ENCODE data around the gene SLC36A3.
"Not testable (repeated sequence)": the region's sequence is repeated elsewhere in the genome, so short reads cannot be mapped to it uniquely, and the experiment has no call there.

DNA sequence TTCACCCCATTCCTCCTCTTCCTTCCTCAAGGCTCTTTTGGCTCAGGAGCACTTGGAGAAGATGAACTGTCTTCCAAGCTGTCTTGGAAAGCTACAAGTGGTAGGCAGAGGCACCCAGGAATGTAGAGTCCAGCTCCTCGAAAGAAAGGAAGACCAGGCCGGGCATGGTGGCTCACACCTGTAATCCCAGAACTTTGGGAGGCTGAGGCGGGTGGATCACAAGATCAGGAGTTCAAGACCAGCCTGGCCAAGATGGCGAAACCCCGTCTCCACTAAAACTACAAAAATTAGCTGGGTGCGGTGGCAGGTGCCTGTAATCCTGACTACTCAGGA is 68.4 kb downstream of the SLC36A3 start:
- TF ChIP-seq, protein P1, sequence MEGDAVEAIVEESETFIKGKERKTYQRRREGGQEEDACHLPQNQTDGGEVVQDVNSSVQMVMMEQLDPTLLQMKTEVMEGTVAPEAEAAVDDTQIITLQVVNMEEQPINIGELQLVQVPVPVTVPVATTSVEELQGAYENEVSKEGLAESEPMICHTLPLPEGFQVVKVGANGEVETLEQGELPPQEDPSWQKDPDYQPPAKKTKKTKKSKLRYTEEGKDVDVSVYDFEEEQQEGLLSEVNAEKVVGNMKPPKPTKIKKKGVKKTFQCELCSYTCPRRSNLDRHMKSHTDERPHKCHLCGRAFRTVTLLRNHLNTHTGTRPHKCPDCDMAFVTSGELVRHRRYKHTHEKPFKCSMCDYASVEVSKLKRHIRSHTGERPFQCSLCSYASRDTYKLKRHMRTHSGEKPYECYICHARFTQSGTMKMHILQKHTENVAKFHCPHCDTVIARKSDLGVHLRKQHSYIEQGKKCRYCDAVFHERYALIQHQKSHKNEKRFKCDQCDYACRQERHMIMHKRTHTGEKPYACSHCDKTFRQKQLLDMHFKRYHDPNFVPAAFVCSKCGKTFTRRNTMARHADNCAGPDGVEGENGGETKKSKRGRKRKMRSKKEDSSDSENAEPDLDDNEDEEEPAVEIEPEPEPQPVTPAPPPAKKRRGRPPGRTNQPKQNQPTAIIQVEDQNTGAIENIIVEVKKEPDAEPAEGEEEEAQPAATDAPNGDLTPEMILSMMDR (IDR thresholded peaks at IDR 0.05; ENCODE audit: insufficient read depth, low read length) = not testable (repeated sequence)
- TF ChIP-seq, protein P2, sequence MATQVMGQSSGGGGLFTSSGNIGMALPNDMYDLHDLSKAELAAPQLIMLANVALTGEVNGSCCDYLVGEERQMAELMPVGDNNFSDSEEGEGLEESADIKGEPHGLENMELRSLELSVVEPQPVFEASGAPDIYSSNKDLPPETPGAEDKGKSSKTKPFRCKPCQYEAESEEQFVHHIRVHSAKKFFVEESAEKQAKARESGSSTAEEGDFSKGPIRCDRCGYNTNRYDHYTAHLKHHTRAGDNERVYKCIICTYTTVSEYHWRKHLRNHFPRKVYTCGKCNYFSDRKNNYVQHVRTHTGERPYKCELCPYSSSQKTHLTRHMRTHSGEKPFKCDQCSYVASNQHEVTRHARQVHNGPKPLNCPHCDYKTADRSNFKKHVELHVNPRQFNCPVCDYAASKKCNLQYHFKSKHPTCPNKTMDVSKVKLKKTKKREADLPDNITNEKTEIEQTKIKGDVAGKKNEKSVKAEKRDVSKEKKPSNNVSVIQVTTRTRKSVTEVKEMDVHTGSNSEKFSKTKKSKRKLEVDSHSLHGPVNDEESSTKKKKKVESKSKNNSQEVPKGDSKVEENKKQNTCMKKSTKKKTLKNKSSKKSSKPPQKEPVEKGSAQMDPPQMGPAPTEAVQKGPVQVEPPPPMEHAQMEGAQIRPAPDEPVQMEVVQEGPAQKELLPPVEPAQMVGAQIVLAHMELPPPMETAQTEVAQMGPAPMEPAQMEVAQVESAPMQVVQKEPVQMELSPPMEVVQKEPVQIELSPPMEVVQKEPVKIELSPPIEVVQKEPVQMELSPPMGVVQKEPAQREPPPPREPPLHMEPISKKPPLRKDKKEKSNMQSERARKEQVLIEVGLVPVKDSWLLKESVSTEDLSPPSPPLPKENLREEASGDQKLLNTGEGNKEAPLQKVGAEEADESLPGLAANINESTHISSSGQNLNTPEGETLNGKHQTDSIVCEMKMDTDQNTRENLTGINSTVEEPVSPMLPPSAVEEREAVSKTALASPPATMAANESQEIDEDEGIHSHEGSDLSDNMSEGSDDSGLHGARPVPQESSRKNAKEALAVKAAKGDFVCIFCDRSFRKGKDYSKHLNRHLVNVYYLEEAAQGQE (IDR thresholded peaks at IDR 0.05; ENCODE audit: insufficient replicate concordance, low read depth) = not testable (repeated sequence)
- not testable (repeated sequence) for TF ChIP-seq POLR2AphosphoS5 (IDR thresholded peaks at IDR 0.05; ENCODE audit: low read depth); SPI1 (IDR thresholded peaks at IDR 0.05; ENCODE audit: borderline replicate concordance, low read depth)

Measured in HL-60 (cell line).